Keratinocyte (primary cell): ENCODE measurements around the gene CHMP6. TPM values are rescaled to one million over a fixed set of nuclear protein-coding genes. Genes with fewer than 3 reads are reported as not detected.
A peak's percentile ranks its signal among the peaks of the same experiment; 100 is the strongest.

Experiments
- DNase-seq: peaks from one replicate; pipeline ENCODE4 v3.0.0-alpha.2; 2011; ENCODE audit warnings: low read depth, missing footprints, low spot score
- FAIRE-seq: peaks from 2 replicates; lab custom pipeline; 2011; peaks lifted over from hg19 to GRCh38; lab: Jason Lieb, UNC
- H2AFZ ChIP-seq: 2 replicates; pipeline ENCODE4 v1.6.0; 2012; ENCODE audit warnings: low read length, control low read depth, inconsistent platforms; ENCODE audit not compliant: control insufficient read depth
- H3K27ac ChIP-seq: 2 replicates; pipeline ENCODE4 v1.5.1; 2011; ENCODE audit warnings: low read length; ENCODE audit not compliant: control insufficient read depth, insufficient read depth
- H3K27me3 ChIP-seq: 3 replicates; pipeline ENCODE4 v1.6.0; 2011; ENCODE audit warnings: low read length; ENCODE audit not compliant: control insufficient read depth, insufficient read depth; ENCODE audit errors: extremely low read depth
- H3K36me3 ChIP-seq, 2 experiments: 2 replicates in 1 of 2; 3 replicates in 1 of 2; pipeline ENCODE4 v1.5.1; 2011; ENCODE audit warnings: low read length in 2 of 2, mild to moderate bottlenecking in 1 of 2; ENCODE audit not compliant: control insufficient read depth in 2 of 2, insufficient read depth in 2 of 2; ENCODE audit errors: extremely low read depth in 1 of 2
- H3K4me1 ChIP-seq: 3 replicates; pipeline ENCODE4 v1.5.1; 2011; ENCODE audit warnings: low read length; ENCODE audit not compliant: control insufficient read depth, insufficient read depth; ENCODE audit errors: extremely low read depth
- H3K4me2 ChIP-seq: 3 replicates; pipeline ENCODE4 v1.6.0; 2011; ENCODE audit warnings: low read depth, low read length; ENCODE audit not compliant: control insufficient read depth, insufficient read depth; ENCODE audit errors: extremely low read depth
- H3K4me3 ChIP-seq, 3 experiments: fragments of 200-600 bp in 1 of 3; sonication (generic) in 1 of 3; 2 replicates in 2 of 3; 3 replicates in 1 of 3; pipeline ENCODE4 v1.5.1; 2011 to 2016; ENCODE audit warnings: low read length in 3 of 3, mild to moderate bottlenecking in 3 of 3, control low read depth in 2 of 3, inconsistent platforms in 1 of 3, low read depth in 1 of 3, mixed read lengths in 1 of 3, mixed run types in 1 of 3, moderate library complexity in 1 of 3; ENCODE audit not compliant: control insufficient read depth in 2 of 3, insufficient read depth in 2 of 3; ENCODE audit errors: extremely low read depth in 1 of 3
- H3K79me2 ChIP-seq: 2 replicates; pipeline ENCODE4 v1.6.0; 2012; ENCODE audit warnings: low read length; ENCODE audit not compliant: control insufficient read depth, insufficient read depth
- H3K9ac ChIP-seq: 3 replicates; pipeline ENCODE4 v1.6.0; 2011; ENCODE audit warnings: low read length; ENCODE audit not compliant: control insufficient read depth, insufficient read depth; ENCODE audit errors: extremely low read depth
- H3K9me1 ChIP-seq: 3 replicates; pipeline ENCODE4 v1.6.0; 2011; ENCODE audit warnings: low read length; ENCODE audit not compliant: control insufficient read depth, insufficient read depth; ENCODE audit errors: extremely low read depth
- H3K9me3 ChIP-seq: 2 replicates; pipeline ENCODE4 v1.5.1; 2012; ENCODE audit warnings: low read depth, low read length; ENCODE audit not compliant: control insufficient read depth
- H4K20me1 ChIP-seq: 3 replicates; pipeline ENCODE4 v1.6.0; 2011; ENCODE audit warnings: low read length; ENCODE audit not compliant: control insufficient read depth, insufficient read depth; ENCODE audit errors: extremely low read depth
- EZH2 ChIP-seq: IDR thresholded peaks from one replicate; pipeline ENCODE4 v1.6.1; 2012; ENCODE audit warnings: inconsistent platforms, mild to moderate bottlenecking, low read length, moderate library complexity
- dilution Hi-C: fragments of 300-500 bp; cut with MboI; formaldehyde crosslinking; loops from one replicate; pipeline ENCODE4 v1.7.0; 2020; ENCODE audit warnings: low sequenced_read_pairs; ENCODE audit not compliant: extremely low pct_ligation_motif_present
- polyA plus RNA-seq, 5 experiments: library from polyadenylated mRNA; depleted of rRNA in 3 of 5; stranded (reverse) in 3 of 5; stranded (forward) in 1 of 5; unstranded in 1 of 5; fragments of >200 nt; gene quantifications; 1 replicate in 1 of 5; 2 replicates in 3 of 5; 3 replicates in 1 of 5; pipeline versions ENCODE4 v1.2.1 to v1.2.3, GENCODE V29; 2011 to 2012; ENCODE audit warnings: missing spikeins in 2 of 5, low read depth in 1 of 5, low replicate concordance in 1 of 5
- TF ChIP-seq, protein P1 (sequence below), 3 experiments: IDR thresholded peaks in 1 of 3; conservative IDR thresholded peaks in 1 of 3; optimal IDR thresholded peaks in 1 of 3; 2 replicates in 2 of 3; 3 replicates in 1 of 3; pipeline versions ENCODE3 to v1.5.1; 2011; ENCODE audit warnings: low read length in 3 of 3, mild to moderate bottlenecking in 3 of 3, moderate library complexity in 2 of 3, control low read depth in 1 of 3, inconsistent platforms in 1 of 3; ENCODE audit not compliant: insufficient read depth in 2 of 3; ENCODE audit errors: extremely low read depth in 1 of 3

Gene CHMP6
- polyA plus RNA-seq, 1 donor (not counting 4 experiments of a cell fraction or from before 2014, with no cell fraction given) = 20.9 TPM

DNA sequence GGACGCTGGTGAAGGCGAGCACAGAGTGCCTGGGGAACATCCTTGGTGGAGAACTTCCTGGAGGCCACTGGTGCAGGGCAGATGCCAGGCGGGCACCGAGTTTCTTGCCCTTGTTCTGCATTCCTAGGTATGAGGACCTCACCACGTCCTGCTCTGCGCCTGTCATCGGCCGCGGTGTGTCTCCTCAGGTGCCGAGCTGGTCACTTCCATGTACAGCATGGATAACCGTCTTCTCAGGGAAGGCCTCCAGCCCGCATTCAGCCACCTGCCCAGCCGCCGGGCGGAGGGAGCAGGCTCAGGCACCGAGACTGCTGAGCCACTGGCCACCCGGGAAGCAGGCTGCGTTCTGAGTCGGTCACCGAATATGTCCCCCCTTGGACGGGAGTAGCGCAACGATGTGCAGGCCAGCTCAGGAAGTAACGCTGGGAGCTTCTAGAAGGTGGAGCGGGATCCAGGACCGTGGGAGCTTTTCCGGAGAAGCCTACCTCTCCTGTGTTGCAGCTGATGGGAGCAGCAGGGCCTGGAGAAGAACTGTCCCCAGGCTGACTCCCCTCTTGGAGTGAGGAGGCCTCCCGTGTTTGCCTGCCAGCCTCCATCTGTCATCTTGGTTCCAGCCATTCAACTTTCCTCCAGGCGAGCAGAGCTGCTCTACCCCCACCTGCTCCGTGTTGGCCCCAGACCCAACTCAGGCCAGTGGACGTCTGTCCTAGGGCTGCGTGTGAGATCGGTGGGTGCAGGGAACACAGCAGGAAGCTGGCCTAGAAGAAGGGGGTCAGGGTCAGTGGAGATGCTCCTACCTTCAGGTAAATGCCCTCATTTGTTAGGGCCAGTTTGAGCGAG is 41.2 kb downstream of the CHMP6 start:
- DNase-seq = no peak
- Histone ChIP-seq H2AFZ (no peak overlapping the region), H3K4me1 (peaks cover 16% of the 10 kb centered on the region), H4K20me1 (peaks cover 22% of the 10 kb centered on the region), H3K4me3 (no peak overlapping the region), H3K27ac (no peak overlapping the region), H3K79me2 (peaks cover 29% of the 10 kb centered on the region), H3K9ac (no peak overlapping the region), H3K36me3 (peaks cover 1 to 8% of the 10 kb centered on the region in 2 experiments), H3K27me3 (peaks cover 18% of the 10 kb centered on the region), H3K4me2 (no peak overlapping the region), H3K9me3 (no peaks in the 10 kb centered on the region), H3K9me1 (no peaks in the 10 kb centered on the region)
- TF ChIP-seq EZH2 = no peak
- dilution Hi-C loops = no loop called here
- FAIRE-seq = no peak

DNA sequence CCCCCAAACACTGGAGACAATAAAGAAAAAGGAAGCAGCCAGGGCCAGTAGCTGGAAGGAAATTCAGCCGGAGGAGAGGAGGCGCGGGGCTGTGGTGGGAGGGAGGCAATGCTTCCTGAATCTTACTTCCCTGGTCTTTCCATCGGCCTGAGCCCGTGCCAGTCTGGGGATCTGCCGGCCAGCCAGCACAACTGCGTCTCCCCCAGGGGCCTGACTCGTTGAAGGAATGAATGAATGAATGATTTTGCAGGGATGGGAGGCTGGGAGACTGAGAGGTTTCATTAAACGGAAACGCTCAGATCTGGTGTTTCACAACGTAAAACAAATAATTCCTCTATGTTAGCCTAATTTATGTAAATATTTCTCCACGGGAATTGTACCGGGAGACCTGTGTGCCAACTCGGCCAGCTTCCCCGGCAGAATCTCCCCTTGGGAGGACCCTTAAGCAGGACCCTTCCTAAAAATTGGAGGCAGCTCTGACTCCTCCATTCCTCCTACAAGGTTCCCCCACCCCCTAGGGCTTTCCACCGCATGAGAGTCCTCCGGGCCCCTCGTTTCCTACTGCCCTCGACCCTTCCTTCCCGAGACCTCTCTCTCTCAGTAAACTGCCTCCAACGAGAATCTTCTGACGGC is 42.0 kb downstream of the CHMP6 start:
- dilution Hi-C loops = no loop called here
- Histone ChIP-seq H3K36me3 (peaks cover 3 to 16% of the 10 kb centered on the region in 2 experiments), H3K9ac (no peak overlapping the region), H3K9me1 (no peaks in the 10 kb centered on the region), H3K4me1 (peaks cover 24% of the 10 kb centered on the region), H3K79me2 (peaks cover 37% of the 10 kb centered on the region), H4K20me1 (peaks cover 30% of the 10 kb centered on the region), H3K27me3 (peaks cover 12% of the 10 kb centered on the region), H3K4me3 (peak overlapping the region; percentile 56 to 77 (median 56)), H2AFZ (no peak overlapping the region), H3K9me3 (no peaks in the 10 kb centered on the region), H3K4me2 (peak overlapping the region; percentile 79), H3K27ac (no peak overlapping the region)
- TF ChIP-seq, protein P1, sequence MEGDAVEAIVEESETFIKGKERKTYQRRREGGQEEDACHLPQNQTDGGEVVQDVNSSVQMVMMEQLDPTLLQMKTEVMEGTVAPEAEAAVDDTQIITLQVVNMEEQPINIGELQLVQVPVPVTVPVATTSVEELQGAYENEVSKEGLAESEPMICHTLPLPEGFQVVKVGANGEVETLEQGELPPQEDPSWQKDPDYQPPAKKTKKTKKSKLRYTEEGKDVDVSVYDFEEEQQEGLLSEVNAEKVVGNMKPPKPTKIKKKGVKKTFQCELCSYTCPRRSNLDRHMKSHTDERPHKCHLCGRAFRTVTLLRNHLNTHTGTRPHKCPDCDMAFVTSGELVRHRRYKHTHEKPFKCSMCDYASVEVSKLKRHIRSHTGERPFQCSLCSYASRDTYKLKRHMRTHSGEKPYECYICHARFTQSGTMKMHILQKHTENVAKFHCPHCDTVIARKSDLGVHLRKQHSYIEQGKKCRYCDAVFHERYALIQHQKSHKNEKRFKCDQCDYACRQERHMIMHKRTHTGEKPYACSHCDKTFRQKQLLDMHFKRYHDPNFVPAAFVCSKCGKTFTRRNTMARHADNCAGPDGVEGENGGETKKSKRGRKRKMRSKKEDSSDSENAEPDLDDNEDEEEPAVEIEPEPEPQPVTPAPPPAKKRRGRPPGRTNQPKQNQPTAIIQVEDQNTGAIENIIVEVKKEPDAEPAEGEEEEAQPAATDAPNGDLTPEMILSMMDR (optimal IDR thresholded peaks at IDR 0.05 in 1 of 3, IDR thresholded peaks at IDR 0.05 in 1 of 3, conservative IDR thresholded peaks at IDR 0.05 in 1 of 3; ENCODE audit: extremely low read depth in 1 of 3, insufficient read depth in 2 of 3, low read length in 3 of 3) = no peak
- TF ChIP-seq EZH2 = no peak
- DNase-seq (no peak), FAIRE-seq (no peak)
